ENCODE data around the gene PPP6C. TPM values are rescaled to one million over a fixed set of nuclear protein-coding genes. Genes with fewer than 3 reads are reported as not detected.
A peak's percentile ranks its signal among the peaks of the same experiment; 100 is the strongest.
"Not testable (repeated sequence)": the region's sequence is repeated elsewhere in the genome, so short reads cannot be mapped to it uniquely, and the experiment has no call there.

Gene PPP6C
- 52.7 TPM for total RNA-seq
- long read RNA-seq, full-length matches to known transcripts, result 75 of 90 reads
- long read RNA-seq, partial matches to known transcripts, result 5 of 90 reads
- long read RNA-seq, other reads (novel, unspliced or antisense), result 10 of 90 reads

- peak; percentile 98 for DNase-seq (ENCODE audit: low spot score)
Observed at GRCh38 chr9:125189361-125190289, at the start of gene PPP6C. Gene PPP6C (minus strand): TSS chr9:125189803. CDS start chr9:125189718, 85 bp downstream.

GRCh38 chr9:125238915-125239446 lies 49.4 kb upstream of the PPP6C start:
- DNase-seq (ENCODE audit: low spot score), result no peak

DNA sequence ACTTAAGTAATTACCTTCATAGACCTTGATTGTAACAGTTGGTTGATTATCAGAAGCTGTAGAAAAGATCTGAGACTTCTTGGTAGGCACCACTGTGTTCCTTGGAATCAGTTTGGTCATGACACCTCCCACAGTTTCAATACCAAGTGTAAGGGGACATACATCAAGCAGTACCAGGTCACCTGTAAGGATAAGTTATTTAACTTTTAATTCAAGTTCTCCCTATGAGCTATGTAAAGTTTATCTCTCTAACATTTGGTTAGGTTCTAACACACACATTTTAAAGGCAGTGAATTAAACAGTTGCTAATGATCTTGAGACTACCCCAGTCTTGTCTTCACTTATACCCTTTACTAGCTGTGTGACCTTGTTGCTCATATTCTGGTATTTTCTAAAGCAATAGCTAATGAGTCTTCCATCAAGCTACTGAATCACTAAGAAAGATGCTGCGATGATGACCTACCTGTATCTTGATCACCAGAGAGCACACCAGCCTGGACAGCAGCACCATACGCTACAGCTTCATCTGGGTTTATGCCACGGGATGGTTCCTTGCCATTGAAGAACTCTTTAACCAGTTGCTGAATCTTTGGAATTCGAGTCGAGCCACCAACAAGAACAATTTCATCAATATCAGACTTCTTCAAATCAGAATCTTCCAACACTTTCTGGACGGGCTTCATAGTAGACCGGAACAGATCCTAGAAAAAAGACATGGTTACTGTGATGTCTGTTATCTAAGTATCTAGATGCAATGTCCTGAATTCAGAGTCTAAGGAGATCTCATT lies 48.7 kb upstream of the PPP6C start:
- DNase-seq (ENCODE audit: low spot score), result no peak

DNA sequence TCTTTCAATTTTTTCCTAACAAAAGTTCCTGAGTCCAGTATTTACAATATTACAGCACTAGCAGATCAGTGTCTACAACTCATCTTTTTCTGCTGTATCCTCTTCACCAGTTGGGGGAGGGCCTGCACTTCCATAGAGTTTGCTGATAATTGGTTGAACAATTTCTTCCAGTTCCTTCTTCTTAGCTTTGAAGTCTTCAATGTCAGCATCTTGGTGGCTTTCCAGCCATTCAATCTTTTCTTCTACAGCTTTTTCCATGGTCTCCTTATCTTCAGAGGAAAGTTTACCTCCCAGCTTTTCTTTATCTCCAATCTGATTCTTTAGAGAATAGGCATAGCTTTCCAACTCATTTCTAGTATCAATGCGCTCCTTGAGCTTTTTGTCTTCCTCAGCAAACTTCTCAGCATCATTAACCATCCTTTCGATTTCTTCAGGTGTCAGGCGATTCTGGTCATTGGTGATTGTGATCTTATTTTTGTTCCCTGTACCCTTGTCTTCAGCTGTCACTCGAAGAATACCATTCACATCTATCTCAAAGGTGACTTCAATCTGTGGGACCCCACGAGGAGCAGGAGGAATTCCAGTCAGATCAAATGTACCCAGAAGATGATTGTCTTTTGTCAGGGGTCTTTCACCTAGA lies 47.0 kb upstream of the PPP6C start:
- not testable (repeated sequence) for DNase-seq (ENCODE audit: low spot score)

- no peak for DNase-seq (ENCODE audit: low spot score)
Observed at GRCh38 chr9:125235804-125236519, 46.4 kb upstream of the PPP6C start.

DNA sequence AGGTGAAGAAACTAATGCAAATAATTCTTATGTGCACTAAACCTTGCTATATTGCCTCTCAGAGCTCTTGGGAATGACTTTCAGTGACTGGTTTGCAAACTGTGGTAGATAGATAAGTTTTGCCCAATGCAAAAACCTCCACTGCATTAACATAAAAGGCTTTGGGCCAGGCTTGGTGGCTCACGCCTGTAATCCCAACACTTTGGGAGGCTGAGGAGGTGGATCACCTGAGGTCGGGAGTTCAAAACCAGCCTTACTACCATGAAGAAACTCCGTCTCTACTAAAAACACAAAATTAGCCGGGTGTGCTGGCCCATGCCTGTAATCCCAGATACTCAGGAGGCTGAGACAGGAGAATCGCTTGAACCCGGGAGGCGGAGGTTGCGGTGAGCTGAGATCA lies 44.5 kb upstream of the PPP6C start:
- DNase-seq (ENCODE audit: low spot score), result not testable (repeated sequence)

GRCh38 chr9:125233678-125234077 lies 44.1 kb upstream of the PPP6C start:
- DNase-seq (ENCODE audit: low spot score), result no peak

DNA sequence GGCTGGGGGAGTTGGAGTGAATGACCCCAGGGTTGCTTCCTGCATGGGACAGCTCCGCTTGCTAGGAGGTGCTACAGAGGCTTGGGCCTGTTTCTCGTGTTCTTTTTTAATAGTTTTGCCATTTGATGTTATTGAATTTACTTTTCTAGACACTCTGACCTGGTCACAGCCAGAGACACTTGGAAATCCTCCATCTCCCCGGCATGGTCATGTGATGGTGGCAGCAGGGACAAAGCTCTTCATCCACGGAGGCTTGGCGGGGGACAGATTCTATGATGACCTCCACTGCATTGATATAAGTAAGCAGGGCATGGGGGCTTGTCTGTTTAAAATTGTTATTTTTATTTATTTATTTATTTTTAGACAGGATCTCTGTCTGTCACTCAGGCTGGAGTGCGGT lies 38.2 kb upstream of the PPP6C start:
- no peak for DNase-seq (ENCODE audit: low spot score)

DNA sequence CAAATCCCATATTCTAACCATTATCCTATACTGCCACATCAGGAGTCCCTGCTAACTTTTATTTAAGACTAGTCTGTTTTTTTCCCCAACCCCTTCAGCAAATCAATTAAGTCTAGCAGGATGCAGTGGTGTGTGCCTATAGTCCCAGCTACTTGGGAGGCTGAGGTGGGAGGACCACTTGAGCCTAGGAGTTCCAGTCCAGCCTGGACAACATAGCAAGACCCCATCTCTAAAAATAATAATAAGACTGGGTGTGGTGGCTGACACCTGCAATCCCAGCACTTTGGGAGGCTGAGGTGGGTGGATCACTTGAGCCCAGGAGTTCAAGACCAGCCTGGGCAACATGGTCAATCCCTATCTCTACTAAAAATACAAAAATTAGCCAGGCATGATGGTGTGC lies 35.3 kb upstream of the PPP6C start:
- DNase-seq (ENCODE audit: low spot score), result not testable (repeated sequence)

GRCh38 chr9:125218621-125219020 lies 29.0 kb upstream of the PPP6C start:
- DNase-seq (ENCODE audit: low spot score), result no peak

GRCh38 chr9:125214186-125214585 lies 24.6 kb upstream of the PPP6C start:
- no peak for DNase-seq (ENCODE audit: low spot score)

- DNase-seq (ENCODE audit: low spot score), result no peak
Observed at GRCh38 chr9:125204477-125204876, 14.9 kb upstream of the PPP6C start.

DNA sequence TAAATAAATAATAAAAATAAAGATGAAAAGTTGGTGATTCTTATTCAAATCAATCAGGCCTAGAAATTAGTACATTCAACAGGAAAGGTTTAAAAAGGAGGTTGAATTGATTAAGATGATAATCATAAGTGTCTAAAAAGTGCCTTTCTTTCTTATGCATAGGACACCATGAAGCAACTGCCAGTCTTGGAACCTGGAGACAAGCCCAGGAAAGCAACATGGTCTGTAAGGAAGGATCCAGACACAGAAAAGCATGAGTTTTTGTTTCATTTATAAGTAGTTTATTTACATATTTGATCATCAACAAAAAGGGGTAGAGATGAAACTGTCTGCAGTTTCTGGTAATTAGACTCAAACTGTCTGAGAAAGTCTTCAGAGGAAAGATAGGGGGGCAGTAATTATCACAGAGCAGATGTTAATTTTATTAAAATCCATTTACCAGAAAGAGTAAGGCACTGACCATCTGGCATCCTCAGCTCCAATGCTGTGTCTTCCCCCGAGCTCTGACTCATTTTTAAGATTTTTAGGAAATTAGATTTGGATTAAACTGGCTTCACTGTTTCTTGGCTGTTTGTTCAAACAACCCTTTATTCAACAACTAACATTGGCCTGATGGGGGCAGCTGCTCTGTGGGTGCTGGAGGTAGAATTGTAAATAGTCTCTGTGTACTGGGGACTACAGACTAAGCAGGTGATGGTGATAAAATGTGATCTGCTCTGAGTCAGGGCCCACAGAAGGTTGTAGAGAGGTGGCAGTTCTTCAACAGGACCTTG lies 13.4 kb upstream of the PPP6C start:
- DNase-seq (ENCODE audit: low spot score), result no peak

GRCh38 chr9:125200216-125201047 lies 10.8 kb upstream of the PPP6C start, which contains the start of gene RABEPK:
Gene RABEPK (plus strand): TSS chr9:125200542. CDS start chr9:125203014, 2,472 bp downstream.
- DNase-seq (ENCODE audit: low spot score), result peak; percentile 96

GRCh38 chr9:125195591-125195990 lies 6.0 kb upstream of the PPP6C start:
- DNase-seq (ENCODE audit: low spot score), result not testable (repeated sequence)

- DNase-seq (ENCODE audit: low spot score), result not testable (repeated sequence)
Observed at GRCh38 chr9:125194466-125194865, 4.9 kb upstream of the PPP6C start.

- no peak for DNase-seq (ENCODE audit: low spot score)
Observed at GRCh38 chr9:125190361-125190801, 778 bp upstream of the PPP6C start.

DNA sequence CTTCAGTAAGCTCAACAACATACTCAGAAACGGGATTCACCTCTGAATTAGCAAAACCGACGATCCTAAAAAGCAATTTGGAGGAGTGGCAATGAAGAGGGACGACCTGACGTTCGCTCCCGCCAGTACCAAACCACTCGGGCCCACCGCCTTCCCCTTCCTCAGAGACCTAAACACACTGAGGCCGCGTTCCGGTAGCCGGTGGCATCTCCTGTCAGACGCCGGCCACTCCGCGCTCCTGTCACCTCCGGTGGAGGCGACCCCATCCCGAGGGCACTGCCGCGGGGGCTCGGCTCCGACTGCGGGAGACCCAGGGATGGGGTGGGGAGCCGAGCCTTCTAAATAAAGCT lies 617 bp downstream of the PPP6C start:
- peak; percentile 90 for DNase-seq (ENCODE audit: low spot score)

- DNase-seq (ENCODE audit: low spot score), result no peak
Observed at GRCh38 chr9:125183561-125183960, 6.0 kb downstream of the PPP6C start.
